Measurements from ENCODE around the gene SH3RF3.

SH3RF3 gene

GRCh38 chr2:109529532-109530449, 400.8 kb downstream of the SH3RF3 start:
- no peak overlapping the region for H4K8ac ChIP-seq (ENCODE audit: low read length)
- peaks cover 5% of the 10 kb centered on the region for H3K4me1 ChIP-seq (ENCODE audit: control insufficient read depth, insufficient read depth, low read depth, low read length)
- no peak overlapping the region for H3K23ac ChIP-seq (ENCODE audit: low read length in 2 of 2)
- H3K4me2 ChIP-seq (ENCODE audit: low read length, poor library complexity, severe bottlenecking) = no peak overlapping the region
- no peaks in the 10 kb centered on the region for H3K79me1 ChIP-seq (replicated peaks; ENCODE audit: low read length, poor library complexity, severe bottlenecking)
- H2BK120ac ChIP-seq (ENCODE audit: low read depth, low read length) = no peak overlapping the region
- H3K27me3 ChIP-seq (ENCODE audit: control insufficient read depth in 1 of 2, insufficient read depth in 1 of 2, low read length in 2 of 2) = peaks cover 32 to 73% of the 10 kb centered on the region in 2 experiments
- no peak for DNase-seq
- no peak overlapping the region for H3K18ac ChIP-seq (ENCODE audit: low read depth in 1 of 2, low read length in 2 of 2)
- no peak overlapping the region for H3K14ac ChIP-seq (ENCODE audit: low read length in 2 of 2)
- no peak overlapping the region for H2BK12ac ChIP-seq (ENCODE audit: low read length in 2 of 2)
- no peak overlapping the region for H3K4ac ChIP-seq (ENCODE audit: low read depth in 1 of 2, low read length in 2 of 2)
- no peaks in the 10 kb centered on the region for H3K9me3 ChIP-seq (ENCODE audit: control insufficient read depth, low read length)
- H3K4me3 ChIP-seq (ENCODE audit: insufficient read depth in 1 of 2, low read depth in 1 of 2, low read length in 2 of 2) = no peak overlapping the region
- peak overlapping the region; percentile 58 for H4K91ac ChIP-seq (ENCODE audit: low read length)
- H2BK15ac ChIP-seq (ENCODE audit: low read depth, poor library complexity, severe bottlenecking) = no peak overlapping the region
- H3K9ac ChIP-seq (ENCODE audit: low read length) = no peak overlapping the region
- H3K27ac ChIP-seq (ENCODE audit: low read length, poor library complexity, severe bottlenecking) = no peak overlapping the region
- H3K36me3 ChIP-seq (ENCODE audit: control insufficient read depth in 1 of 2, insufficient read depth in 2 of 2, low read depth in 1 of 2, low read length in 2 of 2) = no peaks in the 10 kb centered on the region
- no peak overlapping the region for H2AK5ac ChIP-seq (ENCODE audit: low read length, severe bottlenecking)
- H2BK5ac ChIP-seq (ENCODE audit: low read depth, low read length, poor library complexity, severe bottlenecking) = no peak overlapping the region
- WGBS = 85% methylated on average over 15 of the region's 16 CpGs
- no peak overlapping the region for H2AFZ ChIP-seq (ENCODE audit: low read depth, low read length)

GRCh38 chr2:109530712-109531111, 401.7 kb downstream of the SH3RF3 start:
- Histone ChIP-seq H3K4me1 (ENCODE audit: control insufficient read depth, insufficient read depth, low read depth, low read length) (peaks cover 5% of the 10 kb centered on the region), H3K27me3 (ENCODE audit: control insufficient read depth in 1 of 2, insufficient read depth in 1 of 2, low read length in 2 of 2) (peaks cover 32 to 77% of the 10 kb centered on the region in 2 experiments), H3K9me3 (ENCODE audit: control insufficient read depth, low read length) (no peaks in the 10 kb centered on the region), H2AFZ (ENCODE audit: low read depth, low read length) (no peak overlapping the region), H2BK120ac (ENCODE audit: low read depth, low read length) (no peak overlapping the region), H3K4me2 (ENCODE audit: low read length, poor library complexity, severe bottlenecking) (no peak overlapping the region), H3K27ac (ENCODE audit: low read length, poor library complexity, severe bottlenecking) (no peak overlapping the region), H3K9ac (ENCODE audit: low read length) (no peak overlapping the region), H3K23ac (ENCODE audit: low read length in 2 of 2) (no peak overlapping the region), H3K4me3 (ENCODE audit: insufficient read depth in 1 of 2, low read depth in 1 of 2, low read length in 2 of 2) (no peak overlapping the region), H3K4ac (ENCODE audit: low read depth in 1 of 2, low read length in 2 of 2) (no peak overlapping the region), H4K91ac (ENCODE audit: low read length) (no peak overlapping the region), H2BK5ac (ENCODE audit: low read depth, low read length, poor library complexity, severe bottlenecking) (no peak overlapping the region), H3K14ac (ENCODE audit: low read length in 2 of 2) (no peak overlapping the region), H3K18ac (ENCODE audit: low read depth in 1 of 2, low read length in 2 of 2) (no peak overlapping the region), H3K36me3 (ENCODE audit: control insufficient read depth in 1 of 2, insufficient read depth in 2 of 2, low read depth in 1 of 2, low read length in 2 of 2) (no peaks in the 10 kb centered on the region), H2BK15ac (ENCODE audit: low read depth, poor library complexity, severe bottlenecking) (no peak overlapping the region), H2BK12ac (ENCODE audit: low read length in 2 of 2) (no peak overlapping the region), H3K79me1 (replicated peaks; ENCODE audit: low read length, poor library complexity, severe bottlenecking) (no peaks in the 10 kb centered on the region), H2AK5ac (ENCODE audit: low read length, severe bottlenecking) (no peak overlapping the region), H4K8ac (ENCODE audit: low read length) (no peak overlapping the region)
- no peak for DNase-seq
- 75% methylated on average over 6 of the region's 6 CpGs for WGBS

GRCh38 chr2:109531221-109531620, 402.2 kb downstream of the SH3RF3 start:
- no peak overlapping the region for H4K8ac ChIP-seq (ENCODE audit: low read length)
- no peak overlapping the region for H2BK5ac ChIP-seq (ENCODE audit: low read depth, low read length, poor library complexity, severe bottlenecking)
- H3K9ac ChIP-seq (ENCODE audit: low read length) = no peak overlapping the region
- H2BK120ac ChIP-seq (ENCODE audit: low read depth, low read length) = no peak overlapping the region
- H3K9me3 ChIP-seq (ENCODE audit: control insufficient read depth, low read length) = no peaks in the 10 kb centered on the region
- H3K14ac ChIP-seq (ENCODE audit: low read length in 2 of 2) = no peak overlapping the region
- no peak overlapping the region for H3K4me3 ChIP-seq (ENCODE audit: insufficient read depth in 1 of 2, low read depth in 1 of 2, low read length in 2 of 2)
- no peak overlapping the region for H4K91ac ChIP-seq (ENCODE audit: low read length)
- no peak overlapping the region for H2BK15ac ChIP-seq (ENCODE audit: low read depth, poor library complexity, severe bottlenecking)
- no peak overlapping the region for H3K18ac ChIP-seq (ENCODE audit: low read depth in 1 of 2, low read length in 2 of 2)
- no peak overlapping the region for H2BK12ac ChIP-seq (ENCODE audit: low read length in 2 of 2)
- H3K79me1 ChIP-seq (replicated peaks; ENCODE audit: low read length, poor library complexity, severe bottlenecking) = no peaks in the 10 kb centered on the region
- H3K23ac ChIP-seq (ENCODE audit: low read length in 2 of 2) = no peak overlapping the region
- H3K27ac ChIP-seq (ENCODE audit: low read length, poor library complexity, severe bottlenecking) = no peak overlapping the region
- no peak for DNase-seq
- H2AFZ ChIP-seq (ENCODE audit: low read depth, low read length) = no peak overlapping the region
- no peak overlapping the region for H3K4me2 ChIP-seq (ENCODE audit: low read length, poor library complexity, severe bottlenecking)
- peaks cover 32 to 73% of the 10 kb centered on the region in 2 experiments for H3K27me3 ChIP-seq (ENCODE audit: control insufficient read depth in 1 of 2, insufficient read depth in 1 of 2, low read length in 2 of 2)
- H2AK5ac ChIP-seq (ENCODE audit: low read length, severe bottlenecking) = no peak overlapping the region
- WGBS = 91% methylated on average over 5 of the region's 5 CpGs
- H3K36me3 ChIP-seq (ENCODE audit: control insufficient read depth in 1 of 2, insufficient read depth in 2 of 2, low read depth in 1 of 2, low read length in 2 of 2) = no peaks in the 10 kb centered on the region
- no peak overlapping the region for H3K4ac ChIP-seq (ENCODE audit: low read depth in 1 of 2, low read length in 2 of 2)
- peaks cover 5% of the 10 kb centered on the region for H3K4me1 ChIP-seq (ENCODE audit: control insufficient read depth, insufficient read depth, low read depth, low read length)

- no peak for DNase-seq
- no peak overlapping the region for H3K9ac ChIP-seq (ENCODE audit: low read length)
- H3K79me1 ChIP-seq (replicated peaks; ENCODE audit: low read length, poor library complexity, severe bottlenecking) = no peaks in the 10 kb centered on the region
- H4K91ac ChIP-seq (ENCODE audit: low read length) = no peak overlapping the region
- H3K27me3 ChIP-seq (ENCODE audit: control insufficient read depth in 1 of 2, insufficient read depth in 1 of 2, low read length in 2 of 2) = peaks cover 31 to 75% of the 10 kb centered on the region in 2 experiments
- no peak overlapping the region for H3K18ac ChIP-seq (ENCODE audit: low read depth in 1 of 2, low read length in 2 of 2)
- no peaks in the 10 kb centered on the region for H3K36me3 ChIP-seq (ENCODE audit: control insufficient read depth in 1 of 2, insufficient read depth in 2 of 2, low read depth in 1 of 2, low read length in 2 of 2)
- no peak overlapping the region for H2BK5ac ChIP-seq (ENCODE audit: low read depth, low read length, poor library complexity, severe bottlenecking)
- H2AFZ ChIP-seq (ENCODE audit: low read depth, low read length) = no peak overlapping the region
- no peak overlapping the region for H3K4me2 ChIP-seq (ENCODE audit: low read length, poor library complexity, severe bottlenecking)
- no peak overlapping the region for H3K4me3 ChIP-seq (ENCODE audit: insufficient read depth in 1 of 2, low read depth in 1 of 2, low read length in 2 of 2)
- no peak overlapping the region for H3K27ac ChIP-seq (ENCODE audit: low read length, poor library complexity, severe bottlenecking)
- peak overlapping the region in 1 of 2 experiments; percentile 26 for H3K14ac ChIP-seq (ENCODE audit: low read length in 2 of 2)
- H2BK15ac ChIP-seq (ENCODE audit: low read depth, poor library complexity, severe bottlenecking) = no peak overlapping the region
- H3K4ac ChIP-seq (ENCODE audit: low read depth in 1 of 2, low read length in 2 of 2) = no peak overlapping the region
- 94% methylated on average over 10 of the region's 10 CpGs for WGBS
- peaks cover 5% of the 10 kb centered on the region for H3K4me1 ChIP-seq (ENCODE audit: control insufficient read depth, insufficient read depth, low read depth, low read length)
- H3K9me3 ChIP-seq (ENCODE audit: control insufficient read depth, low read length) = no peaks in the 10 kb centered on the region
- no peak overlapping the region for H2AK5ac ChIP-seq (ENCODE audit: low read length, severe bottlenecking)
- H3K23ac ChIP-seq (ENCODE audit: low read length in 2 of 2) = no peak overlapping the region
- H4K8ac ChIP-seq (ENCODE audit: low read length) = no peak overlapping the region
- H2BK12ac ChIP-seq (ENCODE audit: low read length in 2 of 2) = no peak overlapping the region
- H2BK120ac ChIP-seq (ENCODE audit: low read depth, low read length) = no peak overlapping the region
These were observed 403.1 kb downstream of the SH3RF3 start for GRCh38 chr2:109531896-109532727.

All from mesenchymal stem cell (in vitro differentiated cells and primary cell).